AG09319 (cell line): ENCODE data around the gene SPTB.

ENCODE experiments used
- DNase-seq: peaks from one replicate; pipeline ENCODE4 v3.0.0-alpha.2; 2010; ENCODE audit warnings: low read depth; ENCODE audit errors: extremely low read depth
- CTCF ChIP-seq: IDR thresholded peaks from 2 replicates; pipeline ENCODE4 v1.5.1; 2011; ENCODE audit warnings: low read depth, mild to moderate bottlenecking, inconsistent platforms, low read length, moderate library complexity

SPTB gene

GRCh38 chr14:64729386-64730060, 150.2 kb downstream of the SPTB start:
- DNase-seq = no peak

GRCh38 chr14:64728856-64729255, 150.9 kb downstream of the SPTB start:
- DNase-seq = no peak

More at GRCh38 chr14:64729386-64730060, 150.2 kb downstream of the SPTB start:
- no peak for TF ChIP-seq CTCF

GRCh38 chr14:64728106-64728505, 151.6 kb downstream of the SPTB start:
- TF ChIP-seq CTCF = no peak

More at GRCh38 chr14:64728856-64729255, 150.9 kb downstream of the SPTB start:
- TF ChIP-seq CTCF = no peak

GRCh38 chr14:64727551-64728071, 152.1 kb downstream of the SPTB start:
- DNase-seq = no peak
- no peak for TF ChIP-seq CTCF

More at GRCh38 chr14:64728106-64728505, 151.6 kb downstream of the SPTB start:
- no peak for DNase-seq

GRCh38 chr14:64726585-64726890, 153.2 kb downstream of the SPTB start:
- TF ChIP-seq CTCF = no peak
- DNase-seq = no peak

GRCh38 chr14:64725879-64726584, 153.7 kb downstream of the SPTB start:
- DNase-seq = no peak

More at GRCh38 chr14:64725879-64726584, 153.7 kb downstream of the SPTB start:
- no peak for TF ChIP-seq CTCF
